OCI-M1 (cell line): ENCODE measurements around the gene IGLON5.

ENCODE experiments used
- DNase-seq: peaks from one replicate; lab custom pipeline; 2025; lab: John Stamatoyannopoulos, UW

Gene IGLON5

DNA sequence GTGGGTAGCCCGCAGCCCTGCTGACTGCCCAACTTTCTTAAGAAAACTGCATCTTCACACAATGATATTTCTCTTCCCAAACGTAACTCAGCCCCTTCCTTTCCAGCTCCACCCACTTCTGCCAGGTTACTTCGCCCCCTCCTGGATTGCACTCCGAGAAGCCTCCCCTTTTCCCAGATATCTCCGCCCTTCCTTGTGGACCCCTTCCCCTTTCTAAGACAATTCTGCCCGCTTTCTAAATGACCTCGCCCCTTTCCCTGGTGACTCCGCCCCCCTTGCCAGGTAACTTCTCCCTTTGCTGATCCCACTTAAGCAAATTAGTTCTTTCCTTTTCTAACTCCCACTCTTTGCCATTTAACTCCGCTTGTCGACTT, 27.9 kb downstream of the IGLON5 start:
- DNase-seq, result no peak

DNA sequence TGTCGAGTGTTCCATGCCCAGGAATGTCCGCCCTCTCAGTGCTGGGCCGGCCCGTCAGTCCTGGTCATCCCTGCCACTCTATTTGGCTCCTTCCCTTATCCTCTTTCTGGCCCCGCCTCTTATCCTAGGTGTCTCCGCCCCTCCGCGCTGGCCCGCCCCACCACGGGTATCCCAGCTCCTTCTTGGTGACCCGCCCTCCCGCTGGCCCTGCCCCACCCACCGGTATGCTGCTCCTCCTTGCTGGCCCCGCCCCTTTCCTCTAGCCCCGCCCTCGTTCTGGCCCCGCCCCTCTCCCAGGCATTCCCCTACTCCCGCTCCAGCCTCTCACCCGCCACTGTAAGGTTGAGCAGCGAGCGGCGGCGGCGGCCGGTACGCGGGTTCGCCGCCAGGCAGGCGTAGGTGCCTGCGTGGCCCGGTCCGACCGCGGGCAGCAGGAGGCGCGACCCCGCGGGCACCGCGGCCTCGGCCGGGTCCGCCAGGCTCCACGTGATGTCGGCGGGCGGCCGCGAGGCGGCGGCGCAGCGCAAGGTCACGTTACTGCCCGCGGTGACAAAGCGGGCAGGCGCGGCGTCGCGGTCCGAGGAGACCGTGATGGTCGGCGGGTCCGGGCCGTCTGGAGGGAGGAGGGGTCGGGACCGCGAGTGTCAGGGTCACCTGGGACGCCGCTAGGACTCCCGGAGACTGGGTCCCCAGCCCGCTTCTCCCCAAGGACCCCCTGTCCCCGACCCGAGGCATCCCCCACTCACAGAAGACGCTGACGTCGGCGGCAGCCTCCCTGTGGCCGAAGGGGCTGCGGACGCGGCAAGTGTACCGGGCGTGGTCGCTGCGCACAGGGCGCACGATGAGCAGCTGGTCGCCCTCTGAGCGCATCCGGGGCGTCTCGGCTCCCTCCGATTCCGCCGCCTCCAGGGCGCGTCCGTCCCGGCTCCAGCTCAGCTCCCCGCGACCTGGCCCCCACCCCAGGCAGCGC, 28.5 kb downstream of the IGLON5 start:
- DNase-seq, result peak; percentile 99

DNA sequence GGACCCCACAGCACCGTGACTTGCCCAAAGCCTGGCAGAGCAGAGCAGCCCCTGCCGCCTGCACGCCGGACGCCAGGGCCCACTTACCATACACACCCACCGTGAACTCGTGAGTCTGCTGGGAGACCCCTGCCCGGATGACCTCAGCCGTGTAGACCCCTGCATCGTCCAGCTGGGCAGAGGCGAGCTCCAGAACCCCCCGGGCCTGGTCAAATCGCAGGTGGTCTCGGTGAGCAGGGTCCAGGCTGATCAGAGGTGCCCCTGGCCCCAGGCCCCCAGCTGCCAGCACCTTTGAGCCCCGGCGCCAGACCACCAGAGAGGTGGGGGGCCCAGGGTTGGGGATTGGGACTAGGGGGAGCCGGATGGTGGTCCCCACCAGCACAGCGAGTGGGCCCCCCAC, 29.6 kb downstream of the IGLON5 start:
- no peak for DNase-seq

DNA sequence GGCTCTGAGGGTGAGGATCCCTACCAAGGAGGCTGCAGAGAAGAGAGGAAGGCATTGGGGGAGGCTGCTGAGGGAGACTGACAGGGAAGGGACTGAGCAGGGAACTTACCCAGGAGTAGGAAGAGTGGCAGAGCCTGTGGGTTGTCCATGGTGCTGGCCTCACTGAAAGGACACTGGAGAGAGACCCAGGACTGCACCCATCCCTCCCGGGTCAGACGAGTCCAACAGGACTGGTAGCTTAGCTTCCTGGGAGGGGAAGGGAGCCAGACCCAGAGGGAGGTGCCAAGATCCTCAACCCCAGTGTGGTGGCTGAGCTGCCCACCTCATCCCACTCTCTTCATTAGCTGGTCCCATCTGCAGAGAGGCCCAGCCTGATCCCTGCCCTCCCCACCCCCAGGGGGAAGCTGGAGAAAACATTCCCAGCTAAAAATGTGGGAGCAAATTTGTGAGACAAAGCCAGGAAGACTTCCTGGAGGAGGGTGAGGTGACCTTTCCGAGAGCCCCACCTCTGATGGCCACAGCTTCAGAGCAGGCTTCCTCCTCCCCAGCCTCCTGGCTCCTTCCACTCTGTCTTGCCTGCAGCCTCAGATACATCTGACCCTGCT, 30.6 kb downstream of the IGLON5 start, which contains the start of gene VSIG10L:
TSS of gene VSIG10L (minus strand) at position 164 of the 605 bp plus-strand sequence. CDS start at position 149, 15 bp downstream.
- no peak for DNase-seq

DNA sequence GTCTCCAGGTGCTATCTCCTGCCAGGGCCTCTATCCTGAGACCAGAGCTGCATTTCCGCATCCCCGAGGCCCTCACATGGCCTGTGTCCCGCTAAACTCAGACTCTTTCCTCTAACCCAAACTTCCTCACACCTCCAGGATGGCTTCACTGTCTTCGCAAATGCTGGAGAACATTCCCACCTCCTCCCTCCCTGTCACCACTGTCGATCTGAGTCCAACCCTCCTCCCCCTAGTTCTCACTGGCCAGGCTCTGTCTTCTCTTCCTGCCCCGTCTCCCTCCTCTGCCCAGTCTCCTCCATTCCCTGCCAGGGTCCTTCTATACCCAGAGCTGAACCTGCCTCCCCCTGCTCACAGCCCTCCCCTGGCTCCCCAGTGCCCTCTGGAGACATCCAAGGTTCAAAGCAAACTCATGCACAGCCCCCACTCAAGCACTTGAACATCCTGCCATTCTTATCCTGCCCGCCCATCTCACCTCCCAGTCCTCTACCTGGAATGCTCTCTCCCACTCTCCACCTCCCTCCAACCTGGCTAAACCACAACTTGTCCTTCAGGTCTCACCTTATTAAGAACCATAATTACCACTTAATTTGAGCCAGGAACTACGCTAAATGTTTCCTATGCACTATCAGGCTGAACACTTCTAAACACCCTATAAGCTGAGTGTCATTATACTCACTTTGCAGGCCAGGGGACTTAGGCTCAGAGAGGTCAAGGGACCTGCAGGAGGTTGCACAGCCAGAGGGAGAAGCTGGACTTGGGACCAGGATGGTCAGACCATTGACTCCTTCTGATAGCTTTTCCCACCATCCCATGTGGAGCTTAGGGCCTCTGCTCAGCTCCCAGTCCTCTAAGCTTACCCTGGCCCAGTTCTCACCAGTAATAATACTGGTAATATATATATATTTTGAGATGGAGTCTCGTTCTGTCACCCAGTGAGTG, 31.5 kb downstream of the IGLON5 start:
- DNase-seq, result no peak

DNA sequence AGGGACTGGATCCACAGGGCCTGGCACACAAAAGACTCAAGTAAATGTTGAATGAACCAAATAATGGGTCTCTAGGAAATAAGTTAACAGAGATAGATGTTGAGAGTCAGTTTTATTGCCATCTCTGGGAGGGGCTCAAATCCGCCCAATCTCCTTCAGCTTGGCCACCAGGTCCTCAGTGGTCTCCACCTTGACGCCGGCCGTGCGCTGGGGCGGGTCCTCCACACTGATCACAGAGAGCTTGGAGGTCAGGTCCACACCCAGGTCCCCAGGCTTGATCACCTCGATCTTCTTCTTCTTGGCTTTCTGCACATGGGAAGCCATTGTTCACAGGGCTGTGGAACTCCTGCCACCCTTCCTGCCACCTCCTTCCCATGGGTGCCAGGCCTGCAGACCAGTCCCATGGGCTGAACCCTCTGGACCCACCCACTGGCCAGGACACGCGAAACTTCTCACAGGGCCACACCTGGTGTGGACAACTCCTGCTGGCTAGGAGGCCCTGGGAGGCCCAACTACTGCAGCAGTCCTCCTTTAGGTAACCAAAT, 33.7 kb downstream of the IGLON5 start:
- no peak for DNase-seq

DNA sequence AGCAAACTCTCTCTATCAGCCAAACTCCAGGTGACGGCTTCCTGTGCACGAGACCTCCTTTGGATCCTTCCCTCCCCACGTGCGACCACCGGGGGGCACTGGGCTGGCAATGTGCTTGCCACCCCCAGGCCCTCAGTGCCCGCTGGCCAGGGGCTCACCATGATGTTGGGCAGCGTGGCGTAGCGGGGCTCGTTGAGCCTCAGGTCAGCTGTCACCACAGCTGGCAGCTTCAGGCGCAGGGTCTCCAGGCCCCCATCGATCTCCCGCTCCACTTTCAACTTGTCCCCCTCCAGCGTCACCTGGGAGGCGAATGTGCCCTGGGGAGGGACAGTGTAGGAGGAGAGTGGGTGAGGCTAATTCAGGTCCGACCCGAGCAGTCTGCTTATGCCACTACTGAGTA, 35.3 kb downstream of the IGLON5 start:
- no peak for DNase-seq

DNA sequence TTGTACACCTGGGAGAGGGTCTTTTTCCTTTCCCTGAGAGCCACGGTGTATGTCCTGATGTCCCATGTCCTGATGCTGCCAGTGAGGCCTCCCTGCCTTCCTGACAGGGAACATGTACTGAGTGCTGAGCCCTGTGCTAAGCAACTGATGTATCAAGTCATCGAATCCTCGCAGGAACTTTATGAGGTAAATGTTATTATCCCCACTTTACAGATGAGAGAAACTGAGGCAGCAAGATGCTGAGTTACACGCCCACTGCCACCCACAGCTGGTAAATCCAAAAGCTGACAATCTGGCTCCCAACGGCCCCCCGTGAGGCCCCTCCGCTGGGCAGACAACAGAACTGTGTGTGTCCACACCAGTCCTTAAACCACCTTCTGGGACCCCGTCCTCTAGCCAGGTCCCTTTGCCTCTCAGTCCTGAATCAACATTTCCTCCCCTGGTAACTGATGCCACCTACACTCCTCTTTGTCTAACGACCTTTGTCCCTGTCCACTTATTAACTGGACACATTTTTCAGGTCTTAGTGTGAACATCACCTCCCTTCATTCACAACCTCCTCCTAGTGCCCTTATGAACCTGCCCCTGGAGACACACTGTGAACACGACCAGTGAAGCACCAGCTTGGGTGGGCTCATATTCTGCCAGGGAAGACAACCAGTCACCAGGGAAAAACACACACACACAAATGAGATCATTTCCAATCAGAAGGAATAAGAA, 35.9 kb downstream of the IGLON5 start:
- no peak for DNase-seq

DNA sequence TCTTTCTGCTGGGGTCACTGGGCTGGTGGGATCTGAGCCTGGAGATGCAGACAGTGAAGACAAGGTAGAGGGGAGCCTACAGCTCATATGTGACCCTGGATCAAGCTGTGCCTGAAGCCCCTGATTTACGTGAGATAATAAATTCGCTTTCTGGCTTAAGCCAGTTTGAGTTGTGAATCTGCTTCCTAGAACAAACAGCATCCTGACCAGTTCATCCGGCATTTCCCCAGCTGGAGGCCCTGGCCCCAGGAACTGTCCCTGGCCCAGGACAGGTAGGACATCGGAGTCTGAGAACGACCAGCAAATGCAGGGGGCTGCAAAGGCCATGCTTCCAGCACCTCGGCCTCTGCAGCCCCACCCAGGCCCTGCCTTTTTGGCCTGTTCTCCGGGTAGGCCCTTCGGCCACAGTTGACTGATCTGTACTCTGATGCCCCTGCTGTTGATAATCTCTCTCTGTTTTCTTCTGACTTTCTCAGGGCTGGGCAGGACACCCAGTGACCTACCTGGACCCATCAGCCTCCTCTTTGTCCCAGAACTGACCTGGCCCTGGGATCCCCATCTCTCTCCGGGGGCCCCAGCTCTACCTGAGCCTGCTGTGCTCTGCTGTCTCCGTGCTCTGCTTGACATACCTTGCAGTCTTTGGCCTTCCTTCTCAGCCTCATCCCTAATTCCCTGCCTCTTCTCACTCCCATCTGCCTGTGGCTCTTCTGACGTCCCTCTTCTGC, 40.0 kb downstream of the IGLON5 start:
- DNase-seq, result no peak

DNA sequence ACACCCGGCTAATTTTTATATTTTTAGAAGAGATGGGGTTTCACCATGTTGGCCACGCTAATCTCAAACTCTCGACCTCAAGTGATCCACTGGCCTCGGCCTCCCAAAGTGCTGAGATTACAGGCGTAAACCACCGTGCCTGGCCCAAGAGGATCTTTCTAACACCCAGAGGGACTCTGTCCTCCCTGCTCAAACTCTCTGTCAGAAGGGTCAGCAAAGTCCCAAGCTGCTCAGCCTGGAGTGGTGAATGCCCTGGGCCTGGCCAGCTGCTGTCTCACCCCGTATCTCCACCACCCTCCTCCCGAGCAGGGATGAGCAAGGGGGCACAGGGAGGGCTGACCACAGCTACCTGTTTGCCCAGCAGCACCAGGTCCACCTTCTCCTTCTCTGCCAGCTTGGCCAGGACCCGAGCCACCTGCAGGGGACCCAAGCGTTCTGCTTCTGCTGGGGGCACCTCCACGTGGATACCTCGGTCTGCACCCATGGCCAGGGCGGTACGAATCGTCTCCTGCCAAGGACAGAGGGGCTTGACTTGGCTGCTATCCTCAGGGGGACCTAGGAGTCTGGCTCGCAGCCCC, 41.4 kb downstream of the IGLON5 start:
- no peak for DNase-seq

DNA sequence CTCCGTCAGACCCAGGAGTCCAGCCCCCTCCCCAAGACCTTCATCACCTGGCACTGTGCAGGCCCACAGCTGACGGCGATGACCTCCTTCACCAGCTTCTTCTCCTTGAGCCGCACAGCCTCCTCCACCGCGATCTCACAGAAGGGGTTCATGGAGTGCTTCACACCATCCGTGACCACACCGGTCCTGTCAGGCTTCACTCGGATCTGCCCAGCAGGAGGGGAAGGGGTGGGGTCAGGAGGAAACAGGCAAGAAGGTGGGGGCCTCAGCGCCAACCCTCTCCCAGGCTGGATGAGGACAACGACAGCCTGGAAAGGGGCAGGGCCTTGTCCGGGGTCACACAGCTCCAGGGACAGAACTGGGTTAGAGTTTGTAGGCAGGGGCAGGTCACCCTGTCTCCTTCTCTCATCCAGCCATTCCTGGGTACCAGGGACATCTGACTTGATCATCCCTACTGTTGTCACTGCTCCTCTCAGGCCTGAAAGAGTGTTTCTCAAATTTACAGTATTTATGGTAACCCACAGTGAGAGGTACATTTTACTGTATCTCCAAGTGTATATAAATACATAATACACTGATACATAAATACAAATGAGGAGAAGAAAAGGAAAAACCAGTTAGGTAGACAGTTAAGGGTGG, 42.8 kb downstream of the IGLON5 start:
- no peak for DNase-seq

DNA sequence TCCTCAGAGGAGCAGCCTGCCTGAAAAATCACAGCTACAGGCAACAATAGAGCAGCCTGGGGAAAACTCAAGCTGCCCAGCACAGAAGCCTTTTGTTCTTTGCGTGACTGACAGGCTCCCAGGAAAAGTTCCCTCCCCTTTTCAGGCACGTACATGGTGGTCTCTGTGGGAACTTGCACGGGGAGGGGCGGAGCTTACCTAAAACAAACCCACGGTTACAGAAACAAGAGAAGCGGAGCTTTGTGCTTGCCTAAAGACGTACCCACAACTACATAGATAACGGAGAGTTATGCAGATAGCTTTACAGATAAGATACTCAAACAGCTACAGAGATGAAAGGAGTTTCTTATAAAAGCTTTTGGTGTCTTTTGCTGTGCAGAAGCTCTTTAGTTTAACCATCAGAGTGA, 43.3 kb downstream of the IGLON5 start:
- DNase-seq, result peak; percentile 25

DNA sequence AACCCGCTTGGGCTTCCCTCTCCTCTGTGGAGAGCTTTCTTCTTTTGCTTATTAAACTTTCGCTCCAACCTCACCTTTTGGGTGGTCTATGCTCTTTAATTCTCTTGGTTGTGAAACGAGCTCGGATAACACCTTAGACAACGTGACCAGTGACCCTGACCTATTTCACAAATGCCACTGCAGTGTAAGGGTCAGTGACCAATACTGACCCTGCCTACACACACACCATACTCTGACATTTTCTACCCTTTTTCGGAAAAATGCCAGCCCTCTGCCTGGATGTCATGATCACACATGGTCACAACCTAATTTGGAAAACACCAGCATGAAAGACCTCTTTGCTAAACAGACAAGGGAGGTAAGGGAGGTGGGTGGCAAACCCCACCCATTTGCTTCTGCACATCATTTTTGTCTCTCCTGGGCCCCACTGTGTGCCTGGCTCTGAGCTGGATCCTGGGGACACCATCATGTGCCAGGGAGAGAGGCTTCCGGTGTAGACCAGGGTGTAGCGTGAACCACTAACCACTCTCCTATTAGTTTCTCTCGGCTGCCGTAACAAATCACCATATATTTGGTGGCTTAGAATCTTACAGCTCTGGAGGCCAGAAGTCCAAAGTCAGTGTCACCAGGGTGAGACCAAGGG, 44.8 kb downstream of the IGLON5 start:
- DNase-seq, result no peak

DNA sequence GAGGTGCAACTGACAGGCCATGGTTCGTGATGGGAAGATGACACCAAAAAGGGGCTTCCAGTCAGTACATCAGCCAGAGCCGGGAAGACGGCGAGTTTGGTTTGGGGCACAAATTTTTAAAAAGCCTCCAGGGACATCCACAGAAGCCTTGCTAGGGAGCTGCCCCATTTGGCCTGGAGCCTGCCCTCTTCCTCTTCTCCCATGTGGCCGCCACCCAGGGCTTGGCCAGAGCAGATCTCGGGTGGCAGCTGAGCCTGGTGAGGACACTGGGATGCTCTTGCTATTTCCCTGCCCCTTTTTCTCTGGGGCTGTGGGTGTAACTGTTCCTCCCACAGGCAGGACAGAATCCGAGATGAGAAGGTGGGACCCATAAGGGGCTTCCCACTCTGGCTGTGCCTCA, 46.5 kb downstream of the IGLON5 start:
- DNase-seq, result no peak

DNA sequence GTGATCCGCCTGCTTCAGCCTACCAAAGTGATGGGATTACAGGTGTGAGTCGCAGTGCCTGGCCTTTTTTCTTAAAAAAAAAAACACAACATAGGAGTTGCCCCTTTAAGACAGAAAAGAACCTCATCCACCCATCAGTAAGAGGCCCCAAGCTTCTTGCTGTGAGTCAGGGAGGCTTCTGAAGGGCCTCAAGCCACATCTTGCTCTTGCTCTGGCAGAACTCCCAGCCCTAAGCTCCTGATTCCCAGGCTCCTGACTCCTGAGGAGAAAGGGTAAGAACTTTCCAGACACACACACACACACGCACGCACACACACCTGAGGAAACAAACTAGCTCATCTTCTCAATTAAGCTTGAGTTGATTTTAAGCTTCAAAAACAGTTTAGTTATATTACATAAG, 47.9 kb downstream of the IGLON5 start:
- DNase-seq, result no peak

DNA sequence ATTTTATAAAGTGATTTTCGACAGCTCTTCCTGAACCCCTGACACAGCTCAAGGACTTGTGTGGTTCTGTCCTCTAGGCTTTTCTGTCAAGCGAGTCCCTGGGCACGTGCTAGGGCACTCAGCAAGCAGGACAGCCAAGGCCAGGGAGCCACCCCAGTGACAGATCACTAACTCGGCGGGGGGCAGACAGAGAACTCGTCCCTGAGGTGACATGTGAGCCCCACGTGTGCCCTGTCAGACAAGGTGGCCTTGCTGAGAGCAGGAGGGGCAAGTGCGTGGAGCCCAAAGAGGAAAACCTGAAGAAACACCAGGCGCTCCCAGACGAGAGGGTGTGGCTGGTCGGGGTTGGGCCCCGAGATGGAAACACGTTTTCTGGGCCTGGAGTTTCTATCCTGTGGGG, 49.8 kb downstream of the IGLON5 start:
- DNase-seq, result no peak

DNA sequence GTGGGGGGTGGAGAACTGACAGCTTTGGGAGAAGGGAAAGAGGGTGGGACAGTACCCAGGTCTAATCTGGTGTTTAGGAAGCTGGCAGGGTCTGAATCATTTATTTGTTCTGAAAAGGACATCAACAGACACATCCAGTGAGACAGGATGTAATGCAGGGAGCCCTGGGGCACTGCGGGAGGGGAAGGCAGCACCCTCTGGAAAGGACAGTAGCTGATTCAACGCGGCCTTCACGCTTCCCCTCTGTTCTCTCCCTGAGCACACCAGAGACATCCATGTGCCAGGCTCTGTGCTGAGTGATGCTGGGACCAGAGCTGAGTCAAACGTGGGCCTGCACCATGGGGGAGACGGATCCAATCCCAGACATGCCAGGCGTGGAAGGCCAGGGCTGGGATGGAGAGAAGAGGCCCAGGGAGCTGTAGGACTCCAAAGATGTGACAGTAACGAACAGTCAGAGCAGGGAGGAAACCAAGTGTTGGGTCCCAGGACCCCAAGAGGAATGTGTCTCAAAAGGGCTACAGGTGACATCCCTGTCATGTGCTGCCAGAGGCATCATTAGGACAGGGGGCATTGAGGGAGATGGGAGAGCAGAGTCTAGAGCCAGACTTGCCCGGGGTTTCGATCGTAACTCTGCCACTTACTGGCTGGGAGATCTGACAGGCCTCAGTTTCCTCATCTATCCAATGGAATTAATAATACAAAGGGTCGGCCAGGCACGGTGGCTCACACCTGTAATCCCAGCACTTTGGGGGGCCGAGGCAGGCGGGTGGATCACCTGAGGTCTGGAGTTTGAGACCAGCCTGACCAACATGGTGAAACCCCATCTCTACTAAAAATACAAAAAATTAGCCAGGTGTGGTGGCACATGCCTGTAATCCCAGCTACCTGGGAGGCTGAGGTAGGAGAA, 53.0 kb downstream of the IGLON5 start:
- DNase-seq, result no peak
